Stimulated activated CD8-positive, alpha-beta memory T cell treated with anti-CD3 and anti-CD28 coated beads, Interleukin-15, amount 100 ng/mL, for 24 hours (primary cell): ENCODE measurements around the gene SH3RF3.

Experiments
- DNase-seq: peaks from one replicate; pipeline ENCODE4 v3.0.0-alpha.2; 2020; ENCODE audit warnings: low read depth

Gene SH3RF3

DNA sequence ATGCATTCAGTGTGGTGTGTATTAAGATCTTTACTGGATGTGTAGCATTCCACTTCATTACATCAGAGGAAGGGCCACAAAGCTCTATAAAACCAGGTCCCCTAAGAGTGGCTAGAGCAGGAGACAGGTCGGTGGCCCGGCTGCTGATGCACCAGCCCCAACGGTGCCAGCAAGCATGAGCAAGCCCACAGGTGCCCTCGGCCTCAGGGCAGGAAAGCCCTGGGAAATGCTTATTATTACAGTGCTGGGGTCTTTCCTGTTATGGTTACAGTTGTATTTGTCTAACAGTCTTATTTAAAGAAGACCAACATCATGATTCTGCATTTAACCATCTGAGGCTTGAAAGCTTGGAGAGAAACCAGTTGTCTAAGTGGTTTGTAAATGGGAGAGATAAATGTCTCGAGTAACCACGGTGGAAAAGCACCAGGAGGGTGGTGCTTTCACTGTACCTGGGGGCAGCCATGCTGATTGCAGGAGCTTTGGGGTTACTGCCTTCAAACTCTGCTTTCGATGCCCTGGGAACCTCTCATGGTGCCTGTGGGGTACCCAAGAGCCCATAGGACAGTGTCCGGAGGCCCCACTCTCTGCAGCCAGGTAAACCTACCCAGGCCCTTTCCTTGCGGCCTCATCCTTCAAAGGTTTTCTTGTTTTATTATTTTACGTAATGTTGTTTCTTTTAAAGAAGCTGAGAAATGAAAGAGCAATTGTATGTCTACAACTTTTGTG is 133.1 kb downstream of the SH3RF3 start:
- DNase-seq = no peak

DNA sequence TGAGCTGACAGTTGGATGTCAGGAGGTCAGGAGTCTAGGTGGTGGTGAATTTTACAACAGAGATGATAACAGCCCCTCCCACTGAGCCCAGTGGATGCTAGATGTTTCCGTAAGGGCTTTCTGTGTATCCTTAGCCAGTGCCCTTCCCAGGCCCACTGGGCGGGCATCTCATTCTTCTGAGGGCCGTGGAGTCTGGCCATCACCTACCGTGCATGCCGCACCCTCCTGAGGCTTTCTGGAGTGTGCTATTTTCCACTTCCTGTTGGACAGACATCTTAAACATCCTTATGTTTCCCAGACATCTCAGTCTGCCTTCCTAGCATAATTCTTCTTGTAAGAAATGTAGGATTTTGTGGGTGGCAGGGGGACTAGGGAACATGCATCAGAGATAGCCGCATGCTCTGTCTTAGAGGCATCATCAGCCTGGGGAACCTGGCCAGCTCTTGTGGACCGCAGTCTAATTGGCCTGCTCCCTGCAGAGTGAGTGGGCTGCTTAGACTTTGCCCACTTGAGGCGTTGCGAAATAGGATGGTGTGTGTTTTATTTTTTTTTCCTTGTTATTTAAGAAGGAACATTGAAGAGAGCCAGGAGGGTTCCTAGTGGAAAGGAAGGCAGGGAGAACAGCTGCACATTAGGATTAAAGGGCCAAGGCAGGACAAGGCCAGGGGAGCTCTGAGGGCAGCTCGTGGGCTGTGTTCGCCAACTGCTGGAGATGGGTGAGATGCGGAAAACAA is 135.8 kb downstream of the SH3RF3 start:
- DNase-seq = no peak

DNA sequence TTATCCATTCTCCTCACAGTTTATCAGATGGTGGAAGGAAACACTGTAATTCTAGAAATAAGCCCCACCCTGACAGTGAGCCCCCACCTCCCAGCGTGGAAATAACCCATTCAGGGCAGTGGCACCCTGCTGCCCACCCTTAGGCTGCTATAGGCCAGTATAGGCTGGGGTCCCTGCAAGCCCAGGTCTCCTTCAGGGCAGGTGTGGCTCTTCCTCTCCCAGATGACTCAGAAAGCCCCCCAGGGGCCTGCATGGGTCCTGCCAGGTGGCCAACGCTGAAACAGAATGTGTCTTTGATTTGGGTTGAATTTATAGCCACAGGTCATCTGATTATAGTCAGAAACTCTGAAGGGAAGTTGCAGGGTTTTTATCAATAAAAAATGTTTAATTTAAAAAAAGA is 136.4 kb downstream of the SH3RF3 start:
- no peak for DNase-seq

DNA sequence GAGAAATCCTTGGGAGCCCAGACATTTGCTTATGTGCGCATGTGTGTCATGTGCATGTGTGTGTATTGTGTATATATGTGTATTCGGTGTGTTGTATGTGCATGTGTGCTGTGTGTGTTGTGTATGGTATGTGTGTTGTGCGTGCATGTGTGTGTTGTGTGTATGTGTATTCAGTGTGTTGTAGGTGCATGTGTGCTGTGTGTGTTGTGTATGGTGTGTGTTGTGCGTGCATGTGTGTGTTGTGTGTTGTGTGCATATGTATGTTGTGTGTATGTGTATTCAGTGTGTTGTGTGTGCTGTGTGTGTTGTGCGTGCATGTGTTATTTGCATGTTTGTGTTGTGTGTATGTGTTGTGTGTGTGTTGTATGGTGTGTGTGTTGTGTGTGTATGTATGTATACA is 136.9 kb downstream of the SH3RF3 start:
- no peak for DNase-seq

DNA sequence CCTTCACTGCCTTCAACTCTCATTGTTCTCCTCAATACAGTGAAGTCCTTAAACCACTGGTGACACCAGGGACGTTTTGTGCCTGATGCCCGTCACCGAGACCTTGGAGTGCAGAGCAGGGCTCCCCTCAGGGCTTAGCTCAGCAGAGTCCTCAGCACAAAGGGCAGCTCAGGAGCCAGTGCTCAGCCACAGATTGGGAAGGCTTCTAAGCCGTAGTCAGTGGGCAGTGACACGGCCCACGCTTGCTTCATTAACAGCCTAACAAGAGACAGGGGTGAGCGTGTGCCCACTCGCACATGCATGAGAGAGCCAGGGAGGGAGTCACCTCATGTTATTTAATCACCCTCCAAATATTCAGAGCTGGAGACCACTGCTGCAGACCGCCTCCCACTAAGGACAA is 137.5 kb downstream of the SH3RF3 start:
- no peak for DNase-seq

DNA sequence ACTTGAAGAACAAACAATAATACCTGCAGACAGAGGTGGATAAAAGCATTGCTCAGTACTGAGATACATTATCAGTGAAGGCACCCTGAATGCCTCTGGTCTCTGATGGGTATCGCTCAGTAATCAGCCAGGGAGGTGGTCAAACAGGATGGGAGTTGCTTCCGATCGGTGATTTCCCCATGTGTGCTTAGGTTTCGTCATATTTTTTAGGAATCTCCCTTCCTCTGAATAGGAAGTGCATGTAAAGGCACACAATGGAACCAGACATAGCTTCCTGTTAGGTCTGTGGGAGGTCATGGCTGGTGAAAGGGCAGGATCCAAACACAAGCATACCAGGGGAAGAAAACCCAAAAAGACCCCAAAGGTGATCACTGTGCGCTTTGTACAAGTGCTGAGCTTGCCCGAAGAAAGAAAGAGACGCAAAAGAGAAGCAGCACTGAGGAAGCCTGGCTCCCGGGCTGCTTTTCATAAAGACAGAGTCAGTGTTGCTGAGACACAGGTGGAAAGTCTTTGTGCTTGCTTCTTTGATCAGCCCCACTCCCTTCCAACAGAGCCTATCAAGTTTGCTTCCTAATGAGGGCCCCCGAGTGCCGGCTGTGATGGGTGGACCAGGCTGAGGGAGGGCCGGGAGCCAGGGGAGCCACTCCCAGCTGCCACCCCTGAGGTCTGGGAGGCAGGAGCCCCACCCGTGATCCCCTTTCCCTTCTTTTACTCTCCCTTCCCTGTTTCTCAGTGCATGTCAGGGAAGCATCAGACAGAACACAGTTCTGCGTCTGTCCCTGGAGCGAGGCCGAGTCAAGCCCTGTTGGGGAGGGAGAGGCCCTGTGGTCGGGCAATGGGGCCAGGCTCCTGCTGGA is 138.2 kb downstream of the SH3RF3 start:
- DNase-seq = no peak

DNA sequence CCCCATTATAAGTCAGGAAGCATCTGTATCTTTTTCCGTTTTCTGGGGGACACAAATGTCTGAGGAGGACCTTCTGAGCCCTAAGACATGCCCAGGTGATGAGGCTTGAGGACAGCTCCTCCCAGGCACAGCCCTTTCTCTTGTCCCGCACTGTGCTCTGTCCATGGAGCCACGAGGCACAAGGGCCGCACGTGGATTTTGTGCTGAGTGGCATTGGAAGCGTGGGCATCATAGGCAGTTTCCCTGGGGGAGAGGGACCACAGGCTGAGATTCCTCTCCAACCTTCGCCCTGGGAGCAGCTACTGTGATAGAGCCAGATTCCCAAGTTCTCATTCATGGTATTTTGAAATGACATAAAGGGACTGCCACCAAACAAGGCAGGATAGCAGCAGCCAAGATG is 139.9 kb downstream of the SH3RF3 start:
- DNase-seq = no peak

DNA sequence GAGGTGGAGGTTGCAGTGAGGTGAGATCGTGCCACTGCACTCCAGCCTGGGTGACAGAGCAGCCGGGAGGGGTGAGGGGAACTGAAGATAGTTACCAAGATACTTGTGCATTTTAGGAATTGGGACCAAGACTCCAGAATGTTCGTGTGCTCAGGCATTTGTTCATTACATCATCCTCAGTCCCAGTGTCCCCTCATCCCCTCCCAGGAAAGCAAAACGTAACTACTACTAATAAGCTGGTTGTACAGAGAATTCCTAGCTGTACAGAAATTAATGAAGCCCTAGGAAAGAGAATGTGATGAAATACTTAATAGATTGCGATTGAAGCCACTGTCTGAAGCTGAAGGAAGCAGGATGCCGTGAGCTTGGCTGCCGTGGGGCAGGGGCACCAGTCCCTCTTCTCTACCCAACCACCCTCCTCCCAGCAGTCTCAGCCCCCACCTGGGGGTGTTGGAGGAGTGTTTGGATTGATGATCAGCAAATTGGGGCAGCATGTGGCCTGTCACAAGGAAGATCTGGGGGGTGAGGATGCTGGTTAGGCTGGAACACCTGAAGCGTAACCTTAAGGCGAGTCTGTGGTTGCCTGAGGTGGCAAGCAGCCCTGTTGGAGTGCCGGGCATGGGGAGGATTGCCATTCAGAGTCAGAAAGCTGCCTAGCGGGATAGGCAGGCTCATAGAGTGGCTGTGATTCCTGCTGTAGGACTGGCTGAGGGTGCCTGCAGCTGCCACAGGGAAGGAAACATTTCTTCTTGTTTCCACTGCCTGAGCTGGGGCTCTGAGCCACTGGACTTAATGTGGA is 140.9 kb downstream of the SH3RF3 start:
- DNase-seq = no peak

DNA sequence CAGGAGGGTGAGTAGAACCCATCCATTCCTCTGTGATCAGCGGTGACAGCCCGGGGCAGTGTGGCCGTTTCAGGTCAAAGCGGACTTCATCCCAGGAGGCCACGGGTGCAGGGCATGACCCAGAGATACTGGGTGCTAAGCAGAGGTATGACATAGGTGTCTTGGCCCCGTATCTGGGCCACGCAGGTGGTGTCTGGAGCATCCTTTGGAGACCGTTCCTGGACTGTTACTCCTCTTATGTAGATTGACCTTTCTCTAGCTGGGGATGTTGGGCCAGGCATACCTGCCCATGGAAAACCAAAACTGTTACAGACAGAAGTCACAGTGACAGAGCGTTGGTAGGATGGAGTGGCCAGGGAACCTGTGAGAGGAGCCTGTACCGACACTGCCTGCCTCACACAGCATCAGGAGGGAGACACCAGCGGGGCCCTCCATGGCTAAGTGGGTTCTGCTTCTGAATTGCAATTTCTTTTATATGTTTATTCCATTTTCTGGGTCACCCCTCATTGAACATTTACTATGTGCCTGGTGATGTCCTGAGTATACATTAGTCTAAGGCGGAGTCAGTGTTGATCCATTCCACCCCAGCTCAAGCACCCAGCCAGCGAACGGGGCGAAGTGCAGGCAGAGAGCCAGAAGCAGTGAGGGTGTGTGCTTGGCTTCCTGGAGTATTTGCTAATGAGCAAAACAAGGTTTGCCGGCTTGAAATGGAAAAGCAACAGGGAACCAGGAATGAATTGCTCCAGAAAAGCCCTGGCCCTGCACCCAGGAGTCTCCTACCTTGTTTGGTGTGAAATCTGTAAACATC is 141.7 kb downstream of the SH3RF3 start:
- DNase-seq = no peak

DNA sequence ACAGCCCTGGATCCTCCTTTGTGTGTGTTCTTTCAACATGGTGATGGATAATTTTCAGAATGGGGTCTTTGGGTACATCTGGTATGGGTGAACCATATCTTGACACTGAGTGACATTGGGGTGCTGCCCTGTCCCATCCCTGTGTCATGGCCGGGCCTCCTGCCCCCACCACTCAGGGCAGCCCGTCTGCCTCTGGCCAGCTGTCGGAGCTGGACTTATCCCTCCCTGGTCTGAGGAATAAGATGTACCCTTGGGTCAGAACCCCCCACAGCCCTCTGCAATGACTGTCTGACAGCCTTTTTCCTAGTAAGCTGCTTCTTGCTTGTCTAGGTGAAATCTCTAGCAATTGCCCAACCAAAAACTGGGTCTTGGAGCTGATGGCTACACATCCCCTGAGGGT is 142.9 kb downstream of the SH3RF3 start:
- DNase-seq = no peak

DNA sequence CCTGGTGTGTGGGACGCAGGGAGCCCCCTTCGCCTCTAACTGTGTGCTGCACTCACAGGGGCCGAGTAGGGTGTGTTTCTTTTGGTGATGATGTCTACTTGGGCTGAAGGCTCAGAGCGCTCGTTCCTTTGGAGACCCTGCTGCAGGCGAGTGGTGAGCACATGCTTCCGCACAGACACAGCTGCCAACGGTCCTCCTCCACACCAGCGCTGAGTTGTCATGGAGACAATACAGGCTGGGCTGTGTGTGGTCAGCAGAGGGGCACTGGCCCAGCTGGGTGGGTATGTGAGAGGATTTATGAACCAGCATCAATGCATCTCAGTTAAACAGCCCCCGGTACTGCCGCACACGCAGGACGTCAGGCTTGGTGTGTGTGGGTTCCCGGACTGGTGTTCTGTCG is 143.5 kb downstream of the SH3RF3 start:
- DNase-seq = no peak

DNA sequence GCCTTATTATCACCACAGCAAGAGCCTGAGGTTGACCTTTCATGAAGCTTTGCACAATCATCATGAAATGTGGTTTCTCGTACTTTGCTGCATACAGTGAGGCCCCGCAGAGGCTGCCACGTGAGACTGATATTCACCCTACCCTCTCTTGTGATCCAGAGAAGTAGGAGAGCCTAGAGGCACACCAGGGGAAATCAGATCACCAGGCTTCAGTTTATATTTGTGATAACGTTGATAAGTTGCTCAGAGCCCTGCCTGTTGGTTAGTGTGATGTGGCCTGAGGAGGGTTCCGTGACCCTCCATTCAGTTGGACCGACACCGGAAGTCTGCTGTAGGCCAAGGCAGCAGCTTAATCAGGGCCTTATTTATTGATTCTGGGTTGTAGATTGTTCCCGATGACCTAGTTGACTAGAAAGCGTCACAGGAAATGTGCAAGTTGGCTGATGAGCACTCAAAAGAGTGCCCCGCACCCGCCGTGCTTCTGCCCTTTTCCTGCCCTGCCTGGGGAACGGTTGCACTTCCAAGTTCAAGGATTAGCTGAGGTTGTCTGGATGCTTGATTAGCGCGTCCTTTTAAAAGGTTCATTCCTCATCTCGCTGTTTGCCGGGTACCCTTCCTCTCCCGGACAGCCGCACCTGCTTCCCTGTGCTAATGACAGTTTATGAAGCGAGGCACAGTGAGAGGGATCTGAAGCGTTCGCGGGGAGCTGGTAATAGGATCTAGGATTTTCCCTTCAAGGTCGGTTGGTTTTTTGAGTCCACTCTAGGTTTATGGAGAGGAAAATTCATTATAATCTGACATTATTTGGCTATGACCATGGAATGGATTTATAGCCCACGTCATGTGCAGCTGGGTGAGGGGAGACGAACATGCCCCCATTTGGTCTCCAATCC is 146.4 kb downstream of the SH3RF3 start:
- DNase-seq = no peak

DNA sequence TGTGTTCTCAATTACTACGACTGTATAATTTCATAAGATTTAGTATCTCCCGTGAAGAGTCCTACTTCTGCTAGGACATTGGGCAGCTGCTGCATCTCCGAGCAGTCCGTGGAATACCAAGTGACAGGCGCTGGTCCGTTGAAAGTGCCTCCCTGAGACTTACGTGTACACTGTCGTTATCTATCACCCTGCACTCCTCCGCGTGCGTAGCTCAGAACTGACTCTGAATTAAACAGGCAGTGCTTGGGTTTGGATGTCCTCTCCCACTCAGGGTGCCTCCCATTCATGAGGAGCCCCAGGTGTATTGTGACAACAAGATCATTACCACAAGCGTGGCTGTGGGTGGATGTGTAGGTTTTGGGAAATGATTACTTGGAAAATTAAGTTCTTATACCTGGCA is 148.4 kb downstream of the SH3RF3 start:
- DNase-seq = no peak

DNA sequence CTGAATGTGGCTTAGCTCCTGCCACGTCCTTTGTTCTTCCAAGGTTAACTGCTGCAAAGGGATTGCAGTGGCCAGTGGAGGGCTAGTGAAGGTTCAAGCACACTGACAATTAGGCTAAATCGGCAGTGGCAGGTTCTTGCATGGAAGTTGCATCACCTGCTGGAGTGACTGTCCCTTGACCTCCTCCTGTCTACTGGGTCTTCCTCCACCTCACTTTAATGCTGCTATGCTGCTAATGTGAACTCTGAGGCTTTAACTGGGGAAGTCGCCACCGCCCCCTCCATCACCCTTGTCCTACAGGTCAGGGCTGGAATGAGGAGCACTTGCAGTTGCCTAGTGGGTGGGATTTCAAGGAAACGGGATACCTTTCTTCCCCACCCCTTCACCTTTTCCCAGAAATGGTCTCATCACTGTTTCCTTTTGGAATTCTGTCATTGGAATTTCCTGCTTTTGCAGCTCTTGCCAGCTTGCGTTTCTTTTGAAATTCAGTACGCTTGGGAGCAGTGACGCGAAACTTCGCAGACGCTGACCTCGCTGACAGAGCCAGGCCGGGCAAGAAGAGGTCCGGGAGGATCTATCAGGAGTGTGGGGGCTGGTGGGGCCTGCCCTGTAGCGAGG is 150.3 kb downstream of the SH3RF3 start:
- DNase-seq = no peak

DNA sequence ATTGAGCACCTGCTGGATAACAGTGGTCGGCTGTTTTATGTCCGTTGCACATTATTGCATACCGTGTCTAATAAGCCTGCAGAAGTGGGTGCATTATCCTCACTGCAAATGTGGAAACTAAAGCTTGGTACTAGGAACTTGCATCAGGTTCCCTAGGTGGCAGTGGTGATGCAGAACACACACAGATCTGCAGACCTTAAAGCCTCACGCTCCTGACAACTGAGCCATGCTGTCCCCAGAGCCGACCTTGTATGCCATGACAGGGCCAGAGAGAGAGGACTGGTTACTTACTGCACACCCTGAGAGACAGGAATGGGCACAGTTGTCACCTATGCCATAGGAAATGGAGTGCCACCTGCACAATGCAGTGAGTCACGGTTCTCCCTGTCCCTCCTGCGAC is 151.8 kb downstream of the SH3RF3 start:
- no peak for DNase-seq

DNA sequence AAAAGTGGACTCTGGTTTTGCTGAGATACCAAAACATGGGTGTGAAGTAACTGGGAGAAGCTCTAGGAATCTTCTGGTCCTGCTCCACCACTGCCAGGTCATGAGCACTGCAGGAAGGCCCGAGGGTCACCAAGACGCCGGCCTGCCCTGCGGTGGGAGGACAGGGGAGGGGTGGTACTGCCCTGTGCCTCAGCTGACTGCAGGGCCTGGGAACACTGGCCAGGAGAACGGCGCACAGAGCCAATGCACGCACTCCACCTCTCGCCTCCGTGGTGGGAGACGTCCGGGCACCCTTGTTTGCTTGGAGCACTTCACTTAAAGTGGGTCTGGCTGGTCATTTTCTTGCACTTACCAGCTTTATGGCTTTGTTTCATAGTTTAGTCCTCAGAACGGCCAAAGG is 153.4 kb downstream of the SH3RF3 start:
- DNase-seq = no peak

DNA sequence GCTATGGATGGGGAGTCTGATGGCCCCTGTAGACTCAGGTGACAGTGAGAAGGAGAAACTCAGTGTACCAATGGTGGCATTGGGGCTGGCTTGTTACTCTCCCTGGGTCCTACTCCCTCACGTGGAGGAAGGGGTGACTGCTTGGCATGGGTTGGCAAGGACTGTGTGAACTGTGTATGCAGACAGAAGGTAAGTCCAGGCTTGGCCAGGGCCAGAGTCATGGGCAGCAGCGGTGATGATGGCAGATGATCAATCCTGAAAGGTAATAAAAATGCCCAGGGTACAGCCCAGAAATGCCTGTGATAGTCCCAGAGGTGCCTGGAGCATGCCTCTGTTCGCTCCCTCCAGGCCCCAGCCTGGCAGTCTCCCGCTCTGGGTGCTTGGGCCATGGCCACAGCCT is 153.9 kb downstream of the SH3RF3 start:
- DNase-seq = no peak

DNA sequence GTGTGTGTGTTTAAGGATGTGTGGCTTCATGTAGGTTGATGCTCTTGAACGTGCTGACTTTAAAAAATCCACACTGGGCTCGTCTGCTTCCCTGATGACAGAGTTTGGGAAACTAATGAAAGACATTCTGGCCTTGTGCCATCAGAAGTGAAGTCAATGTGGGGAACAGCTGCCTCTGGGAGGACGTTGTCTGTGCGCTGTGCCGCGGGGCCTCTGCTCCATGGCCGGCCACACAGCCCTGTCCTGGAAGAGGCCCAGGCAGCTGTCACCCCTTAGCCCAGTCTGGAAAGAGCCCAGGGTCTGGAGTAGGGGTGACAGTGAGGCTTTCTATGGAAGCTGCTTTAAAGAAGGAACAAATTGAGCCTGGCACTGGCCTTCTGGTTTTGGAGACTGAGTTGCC is 155.8 kb downstream of the SH3RF3 start:
- no peak for DNase-seq

DNA sequence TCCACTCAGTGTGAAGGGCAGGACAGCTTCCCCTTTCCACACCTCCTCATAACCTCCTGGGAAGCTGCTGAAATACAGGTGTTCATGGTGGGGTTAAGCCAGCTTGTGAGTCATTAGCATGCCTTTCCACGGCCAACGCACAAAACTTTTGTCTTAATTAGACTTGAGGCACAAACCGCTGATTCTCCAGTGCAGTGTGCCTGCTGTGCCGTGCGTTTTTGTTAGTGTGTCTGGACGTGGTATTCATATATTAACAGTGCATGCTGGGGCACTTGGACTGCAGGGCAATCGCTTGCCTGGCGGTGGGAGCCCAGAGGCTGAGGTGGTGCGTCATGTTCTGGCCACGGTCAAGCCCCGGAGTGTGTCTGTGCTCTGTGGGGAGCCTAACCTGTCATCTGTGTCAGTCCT is 156.2 kb downstream of the SH3RF3 start:
- DNase-seq = no peak

DNA sequence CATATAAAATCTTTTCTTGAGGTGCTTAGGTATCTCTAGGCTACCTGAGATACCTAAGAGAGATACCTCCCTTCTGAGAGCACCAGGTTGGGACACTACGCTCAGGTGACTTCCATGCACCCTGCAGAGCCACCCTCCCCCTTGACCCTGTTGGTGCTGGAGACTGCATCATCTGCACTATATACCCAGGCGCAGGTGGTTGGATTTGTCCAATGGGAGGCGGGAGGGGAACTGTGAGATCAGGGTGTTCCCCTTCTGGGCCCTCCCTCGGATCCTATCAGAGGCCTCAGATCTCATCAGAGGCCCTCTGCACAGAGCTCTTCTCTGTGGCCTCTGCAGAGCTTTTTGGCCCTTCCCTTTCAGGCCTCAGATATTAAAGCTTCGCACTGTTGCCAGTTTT is 158.4 kb downstream of the SH3RF3 start:
- no peak for DNase-seq
